MM.1S (cell line): ENCODE measurements around the gene IFTAP.

Experiments used
- EZH2 ChIP-seq: fragments of 300-600 bp; sonication (generic); optimal IDR thresholded peaks from 2 replicates; pipeline ENCODE3; 2017; ENCODE audit warnings: low read depth, mild to moderate bottlenecking, antibody characterized with exemption, low read length, mixed read lengths
- EZH2phosphoT487 ChIP-seq: fragments of 300-600 bp; sonication (generic); IDR thresholded peaks from 2 replicates; pipeline ENCODE4 v1.6.1; 2018; ENCODE audit warnings: antibody characterized with exemption, low read length
- TF ChIP-seq, protein P1 (sequence below): fragments of 300-600 bp; sonication (generic); IDR thresholded peaks from 2 replicates; pipeline ENCODE4 v1.5.1; 2016; ENCODE audit warnings: antibody characterized with exemption, low read length, mixed read lengths

DNA sequence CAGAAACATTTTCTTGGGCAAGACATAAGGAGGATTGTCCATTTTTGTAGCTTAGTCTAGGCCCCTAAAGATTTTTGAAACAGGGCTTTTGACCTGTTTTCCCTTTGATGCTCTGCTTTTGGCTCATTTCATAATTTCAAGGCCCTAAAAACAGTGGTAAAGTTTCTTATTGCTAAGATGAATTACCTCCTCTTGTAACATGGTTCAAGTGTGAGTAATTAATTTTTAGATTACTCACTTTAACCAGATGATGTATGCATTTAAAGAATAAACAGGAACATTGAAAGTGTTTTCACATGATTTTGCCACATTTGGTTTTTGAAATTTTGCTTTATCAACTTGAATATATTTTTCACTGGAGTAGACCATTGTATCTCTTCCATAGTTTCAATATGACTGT lies 2.6 kb downstream of the IFTAP start:
- TF ChIP-seq, protein P1, sequence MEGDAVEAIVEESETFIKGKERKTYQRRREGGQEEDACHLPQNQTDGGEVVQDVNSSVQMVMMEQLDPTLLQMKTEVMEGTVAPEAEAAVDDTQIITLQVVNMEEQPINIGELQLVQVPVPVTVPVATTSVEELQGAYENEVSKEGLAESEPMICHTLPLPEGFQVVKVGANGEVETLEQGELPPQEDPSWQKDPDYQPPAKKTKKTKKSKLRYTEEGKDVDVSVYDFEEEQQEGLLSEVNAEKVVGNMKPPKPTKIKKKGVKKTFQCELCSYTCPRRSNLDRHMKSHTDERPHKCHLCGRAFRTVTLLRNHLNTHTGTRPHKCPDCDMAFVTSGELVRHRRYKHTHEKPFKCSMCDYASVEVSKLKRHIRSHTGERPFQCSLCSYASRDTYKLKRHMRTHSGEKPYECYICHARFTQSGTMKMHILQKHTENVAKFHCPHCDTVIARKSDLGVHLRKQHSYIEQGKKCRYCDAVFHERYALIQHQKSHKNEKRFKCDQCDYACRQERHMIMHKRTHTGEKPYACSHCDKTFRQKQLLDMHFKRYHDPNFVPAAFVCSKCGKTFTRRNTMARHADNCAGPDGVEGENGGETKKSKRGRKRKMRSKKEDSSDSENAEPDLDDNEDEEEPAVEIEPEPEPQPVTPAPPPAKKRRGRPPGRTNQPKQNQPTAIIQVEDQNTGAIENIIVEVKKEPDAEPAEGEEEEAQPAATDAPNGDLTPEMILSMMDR = no peak
- TF ChIP-seq EZH2 = no peak
- no peak for TF ChIP-seq EZH2phosphoT487
